A204.1 (cell line): Measurements from ENCODE around the gene GRPEL1.
"Not testable (repeated sequence)": the region's sequence is repeated elsewhere in the genome, so short reads cannot be mapped to it uniquely, and the experiment has no call there.

Source experiments
- FAIRE-seq: peaks from 2 replicates; lab custom pipeline; 2012; peaks lifted over from hg19 to GRCh38; lab: Jason Lieb, UNC

GRPEL1 gene

GRCh38 chr4:7089213-7089986, 21.5 kb upstream of the GRPEL1 start:
- FAIRE-seq: no peak

- no peak for FAIRE-seq
Measured at GRCh38 chr4:7087036-7087435, 19.2 kb upstream of the GRPEL1 start.

GRCh38 chr4:7086384-7086783, 18.5 kb upstream of the GRPEL1 start:
- FAIRE-seq: no peak

- not testable (repeated sequence) for FAIRE-seq
Measured at GRCh38 chr4:7084564-7084961, 16.7 kb upstream of the GRPEL1 start.

- no peak for FAIRE-seq
Measured at GRCh38 chr4:7083597-7084563, 16.0 kb upstream of the GRPEL1 start.

- not testable (repeated sequence) for FAIRE-seq
Measured at GRCh38 chr4:7079909-7080308, 12.0 kb upstream of the GRPEL1 start.

GRCh38 chr4:7079483-7079882, 11.6 kb upstream of the GRPEL1 start:
- not testable (repeated sequence) for FAIRE-seq

GRCh38 chr4:7078025-7078424, 10.2 kb upstream of the GRPEL1 start:
- FAIRE-seq: no peak

- FAIRE-seq: no peak
Measured at GRCh38 chr4:7077371-7077770, 9.5 kb upstream of the GRPEL1 start.

- FAIRE-seq: no peak
Measured at GRCh38 chr4:7076696-7077082, 8.8 kb upstream of the GRPEL1 start.

- FAIRE-seq: no peak
Measured at GRCh38 chr4:7075962-7076695, 8.3 kb upstream of the GRPEL1 start.

GRCh38 chr4:7074426-7074825, 6.6 kb upstream of the GRPEL1 start:
- no peak for FAIRE-seq

GRCh38 chr4:7073526-7074390, 5.9 kb upstream of the GRPEL1 start:
- FAIRE-seq: no peak

GRCh38 chr4:7073059-7073458, 5.2 kb upstream of the GRPEL1 start:
- no peak for FAIRE-seq

GRCh38 chr4:7070729-7071511, 3.1 kb upstream of the GRPEL1 start:
- no peak for FAIRE-seq

- FAIRE-seq: no peak
Measured at GRCh38 chr4:7068883-7069282, 1.0 kb upstream of the GRPEL1 start.

GRCh38 chr4:7068279-7068842, 497 bp upstream of the GRPEL1 start:
- FAIRE-seq: no peak

- no peak for FAIRE-seq
Measured at GRCh38 chr4:7067126-7067451, 775 bp downstream of the GRPEL1 start.

- FAIRE-seq: no peak
Measured at GRCh38 chr4:7066493-7066892, 1.4 kb downstream of the GRPEL1 start.

GRCh38 chr4:7066006-7066405, 1.9 kb downstream of the GRPEL1 start:
- FAIRE-seq: no peak

- no peak for FAIRE-seq
Measured at GRCh38 chr4:7063362-7063761, 4.5 kb downstream of the GRPEL1 start.
